HepG2 (cell line): Measurements from ENCODE around the gene CAST. TPM values are rescaled to one million over a fixed set of nuclear protein-coding genes. Genes with fewer than 3 reads are reported as not detected.

Source experiments
- ATAC-seq: fragments of 200-7000 bp; cut with Tn5 transposase; 3 replicates; pipeline ENCODE4 v1.9.1; 2020; ENCODE audit warnings: mild to moderate bottlenecking, moderate library complexity
- BruUV-seq: library from RNA; stranded (reverse); fragments of 400-500 nt; replicated peaks from 2 replicates; lab custom pipeline; 2021; lab: Mats Ljungman, UMichigan
- CTCF ChIA-PET: fragments of 300-600 bp; formaldehyde crosslinking; extraction: SDS; loops from one replicate; lab custom pipeline; 2021; ENCODE audit warnings: low total read pairs, inconsistent platforms, low intra/inter-chr PET ratio; lab: Yijun Ruan, JAX
- POLR2A ChIA-PET: fragments of 350-600 bp; sonication (Branson Sonifier 250); formaldehyde crosslinking; loops from one replicate; lab custom pipeline; 2020; ENCODE audit warnings: antibody characterized with exemption, inconsistent platforms; lab: Yijun Ruan, JAX
- DNase-seq: peaks from one replicate; pipeline ENCODE4 v3.0.0-alpha.2; 2015; ENCODE audit warnings: low spot score
- FAIRE-seq: peaks from 3 replicates; lab custom pipeline; 2011; peaks lifted over from hg19 to GRCh38; lab: Jason Lieb, UNC
- H2AFZ ChIP-seq: one replicate; pipeline ENCODE4 v1.6.1; 2011; ENCODE audit warnings: low read length, inconsistent platforms
- H3K27ac ChIP-seq: fragments of 300-600 bp; 3 replicates; pipeline ENCODE4 v1.8.0; 2011; ENCODE audit warnings: mixed run types, mild to moderate bottlenecking, mixed read lengths, low read length, inconsistent platforms; ENCODE audit not compliant: insufficient read depth; ENCODE audit errors: extremely low read length
- H3K27me3 ChIP-seq, 2 experiments: fragments of 200-600 bp in 1 of 2; 2 replicates in 1 of 2; 3 replicates in 1 of 2; pipeline versions ENCODE4 v1.6.0 to v1.8.0; 2011; ENCODE audit warnings: low read length in 2 of 2, mild to moderate bottlenecking in 2 of 2, moderate library complexity in 2 of 2, inconsistent platforms in 1 of 2; ENCODE audit not compliant: insufficient read depth in 2 of 2, control insufficient read depth in 1 of 2
- H3K36me3 ChIP-seq, 2 experiments: fragments of 200-600 bp in 1 of 2; replicated peaks in 1 of 2; 2 replicates in 1 of 2; 3 replicates in 1 of 2; pipeline versions ENCODE4 v1.5.1 to v1.8.0; 2011; ENCODE audit warnings: low read length in 2 of 2, inconsistent platforms in 1 of 2; ENCODE audit not compliant: insufficient read depth in 2 of 2, control insufficient read depth in 1 of 2
- H3K4me1 ChIP-seq: 2 replicates; pipeline ENCODE4 v1.5.1; 2012; ENCODE audit warnings: low read length, inconsistent platforms; ENCODE audit not compliant: insufficient read depth
- H3K4me2 ChIP-seq: 2 replicates; pipeline ENCODE4 v1.6.0; 2011; ENCODE audit warnings: low read depth, low read length, inconsistent platforms
- H3K4me3 ChIP-seq, 3 experiments: fragments of 200-600 bp in 1 of 3; sonication (generic), shearing (Covaris generic) in 1 of 3; replicated peaks in 1 of 3; 2 replicates each; pipeline ENCODE4 v1.5.1; 2011 to 2016; ENCODE audit warnings: low read length in 3 of 3, inconsistent platforms in 2 of 3, low read depth in 2 of 3, mild to moderate bottlenecking in 2 of 3, control low read depth in 1 of 3, mixed read lengths in 1 of 3; ENCODE audit not compliant: insufficient read depth in 1 of 3
- H3K79me2 ChIP-seq: one replicate; pipeline ENCODE4 v1.6.1; 2011; ENCODE audit warnings: low read length, inconsistent platforms; ENCODE audit not compliant: insufficient read depth
- H3K9ac ChIP-seq: 2 replicates; pipeline ENCODE4 v1.6.0; 2011; ENCODE audit warnings: mild to moderate bottlenecking, low read depth, low read length, inconsistent platforms; ENCODE audit not compliant: insufficient read depth
- H3K9me3 ChIP-seq: 2 replicates; pipeline ENCODE4 v1.5.1; 2012; ENCODE audit warnings: mild to moderate bottlenecking, low read length
- H4K20me1 ChIP-seq: 2 replicates; pipeline ENCODE4 v1.6.0; 2011; ENCODE audit warnings: inconsistent platforms, mild to moderate bottlenecking, low read length, moderate library complexity; ENCODE audit not compliant: insufficient read depth
- BRD4 ChIP-seq: sonication (generic); formaldehyde crosslinking; IDR thresholded peaks from 2 replicates; pipeline ENCODE4 v1.4.0; 2020; ENCODE audit warnings: missing genetic modification reagents
- NR2C2 ChIP-seq: sonication (generic); formaldehyde crosslinking; IDR thresholded peaks from 2 replicates; pipeline ENCODE4 v1.4.0; 2020; ENCODE audit warnings: missing genetic modification reagents, mild to moderate bottlenecking, moderate library complexity, borderline replicate concordance
- SMC3 ChIP-seq: IDR thresholded peaks from 2 replicates; pipeline ENCODE4 v1.6.1; 2011; ENCODE audit warnings: low read length, improper control_type of control experiment
- TAF15 ChIP-seq: fragments of 200-400 bp; formaldehyde crosslinking; IDR thresholded peaks from one replicate; pipeline ENCODE4 v1.6.1; 2018; ENCODE audit warnings: mild to moderate bottlenecking, low read depth, low read length; ENCODE audit not compliant: poor library complexity, severe bottlenecking
- TRIM24 ChIP-seq: sonication (generic); formaldehyde crosslinking; IDR thresholded peaks from 2 replicates; pipeline ENCODE4 v1.8.0; 2022; ENCODE audit warnings: mild to moderate bottlenecking, missing genetic modification reagents
- ZBTB42 ChIP-seq: sonication (generic); formaldehyde crosslinking; IDR thresholded peaks from 2 replicates; pipeline ENCODE4 v1.5.0; 2020; ENCODE audit warnings: mild to moderate bottlenecking, missing genetic modification reagents
- ZFP41 ChIP-seq: sonication (generic); formaldehyde crosslinking; IDR thresholded peaks from 2 replicates; pipeline ENCODE4 v1.4.0; 2020; ENCODE audit warnings: mild to moderate bottlenecking, missing genetic modification reagents, borderline replicate concordance
- ZNF121 ChIP-seq: sonication (generic); formaldehyde crosslinking; IDR thresholded peaks from 2 replicates; pipeline ENCODE4 v1.5.0; 2020; ENCODE audit warnings: mild to moderate bottlenecking, missing genetic modification reagents
- ZNF253 ChIP-seq: sonication (generic); formaldehyde crosslinking; IDR thresholded peaks from 2 replicates; pipeline ENCODE4 v1.8.0; 2022; ENCODE audit warnings: mild to moderate bottlenecking, missing genetic modification reagents, borderline replicate concordance
- WGBS: methylation state at CpG from one replicate; pipeline ENCODE4 v1.1.6; 2017; ENCODE audit warnings: low lambda C conversion rate; 5-methylcytosine and 5-hydroxymethylcytosine counted together
- in situ Hi-C: cut with HindIII; loops from 2 replicates; pipeline ENCODE4 v1.10.0; 2017; ENCODE audit warnings: low pct_unique_long_range_greater_than_20kb; ENCODE audit not compliant: extremely low pct_ligation_motif_present
- intact Hi-C: fragments of 100-400 bp; cut with micrococcal nuclease; formaldehyde crosslinking; loops from one replicate; pipeline ENCODE4 v1.10.0; 2022; ENCODE audit not compliant: unreplicated experiment
- polyA plus RNA-seq, 8 experiments: library from polyadenylated mRNA; depleted of rRNA in 3 of 8; stranded (reverse) in 7 of 8; unstranded in 1 of 8; fragments of >200 nt; fragmentation: Illumina TruSeq in 4 of 8; extraction: Trizol in 4 of 8; gene quantifications; 2 replicates each; pipeline versions ENCODE4 v1.2.1 to v1.2.3, GENCODE V29; 2011 to 2016; ENCODE audit warnings: low read depth in 4 of 8, missing spikeins in 1 of 8, mixed read lengths in 1 of 8; ENCODE audit not compliant: insufficient read depth in 1 of 8
- total RNA-seq, 5 experiments: library from RNA; depleted of rRNA; stranded (reverse); fragments of >200 nt; fragmentation: Illumina TruSeq; extraction: Trizol; gene quantifications; 2 replicates each; pipeline ENCODE4 v1.2.3, GENCODE V29; 2016; ENCODE audit warnings: low read depth in 1 of 5
- TF ChIP-seq, protein P1 (sequence below): sonication (generic); formaldehyde crosslinking; IDR thresholded peaks from 2 replicates; pipeline ENCODE4 v1.5.0; 2020; ENCODE audit warnings: mild to moderate bottlenecking, missing genetic modification reagents, moderate library complexity

The CAST gene
- total and polyA plus RNA-seq, 2 of the 13 experiments (the other 11 are each of a cell fraction or from before 2014, with no cell fraction given): 42.1 to 67.6 TPM

DNA sequence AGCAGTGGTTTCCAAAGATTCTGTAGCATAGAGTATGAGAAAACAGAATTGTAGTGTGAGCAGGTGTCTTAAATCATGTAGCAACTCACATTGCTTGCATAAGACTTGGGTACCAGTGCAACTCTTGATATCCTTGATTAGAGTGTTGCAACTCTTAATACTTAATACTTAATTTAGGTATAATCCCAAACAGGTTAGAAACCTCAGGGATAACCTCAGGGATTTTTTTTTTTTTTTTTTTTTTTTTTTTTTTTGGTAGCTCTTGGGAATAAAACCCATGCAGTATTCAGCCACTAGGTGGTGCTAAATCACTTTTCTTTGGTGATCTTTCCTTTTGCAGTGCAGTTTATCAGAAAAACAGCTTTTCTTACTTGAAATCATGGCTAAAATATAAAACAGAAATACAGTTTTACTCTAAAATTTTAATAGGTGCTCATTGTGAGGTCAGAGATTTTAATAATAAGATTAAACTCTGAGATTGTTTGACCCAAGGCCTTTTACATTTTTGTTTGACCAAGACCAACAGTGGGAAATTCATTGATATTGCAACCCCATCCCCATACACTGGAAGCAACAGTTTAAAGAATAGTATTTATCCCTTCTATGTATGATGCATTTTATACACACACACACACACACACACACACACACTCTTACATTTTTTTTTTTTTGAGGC is 90.3 kb downstream of the CAST start (continued):
- TF ChIP-seq ZBTB42 (CRISPR knock-in tag): no peak
- no peak for TF ChIP-seq ZFP41 (CRISPR knock-in tag)
- TF ChIP-seq NR2C2 (CRISPR knock-in tag): no peak
- TF ChIP-seq SMC3: peak; percentile 50
- TF ChIP-seq, protein P1, sequence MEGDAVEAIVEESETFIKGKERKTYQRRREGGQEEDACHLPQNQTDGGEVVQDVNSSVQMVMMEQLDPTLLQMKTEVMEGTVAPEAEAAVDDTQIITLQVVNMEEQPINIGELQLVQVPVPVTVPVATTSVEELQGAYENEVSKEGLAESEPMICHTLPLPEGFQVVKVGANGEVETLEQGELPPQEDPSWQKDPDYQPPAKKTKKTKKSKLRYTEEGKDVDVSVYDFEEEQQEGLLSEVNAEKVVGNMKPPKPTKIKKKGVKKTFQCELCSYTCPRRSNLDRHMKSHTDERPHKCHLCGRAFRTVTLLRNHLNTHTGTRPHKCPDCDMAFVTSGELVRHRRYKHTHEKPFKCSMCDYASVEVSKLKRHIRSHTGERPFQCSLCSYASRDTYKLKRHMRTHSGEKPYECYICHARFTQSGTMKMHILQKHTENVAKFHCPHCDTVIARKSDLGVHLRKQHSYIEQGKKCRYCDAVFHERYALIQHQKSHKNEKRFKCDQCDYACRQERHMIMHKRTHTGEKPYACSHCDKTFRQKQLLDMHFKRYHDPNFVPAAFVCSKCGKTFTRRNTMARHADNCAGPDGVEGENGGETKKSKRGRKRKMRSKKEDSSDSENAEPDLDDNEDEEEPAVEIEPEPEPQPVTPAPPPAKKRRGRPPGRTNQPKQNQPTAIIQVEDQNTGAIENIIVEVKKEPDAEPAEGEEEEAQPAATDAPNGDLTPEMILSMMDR: peak; percentile 48
- TF ChIP-seq ZNF253 (CRISPR knock-in tag): no peak
- TF ChIP-seq BRD4 (CRISPR knock-in tag): no peak
- no peak for TF ChIP-seq TRIM24 (CRISPR knock-in tag)

DNA sequence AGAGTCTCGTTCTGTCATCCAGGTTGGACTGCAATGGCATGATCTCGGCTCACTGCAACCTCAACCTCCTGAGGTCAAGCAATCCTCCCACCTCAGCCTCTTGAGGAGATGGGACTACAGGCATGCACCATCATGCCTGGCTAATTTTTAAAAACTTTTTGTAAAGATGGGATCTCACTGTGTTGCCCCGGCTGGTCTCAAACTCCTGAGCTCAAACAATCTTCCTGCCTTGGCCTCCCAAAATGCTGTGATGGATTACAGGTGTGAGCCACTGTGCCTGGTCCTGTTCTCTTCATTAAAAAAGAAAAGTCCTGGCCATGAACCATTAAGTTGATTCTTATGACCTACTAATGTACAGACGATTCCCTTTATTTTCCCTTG is 90.8 kb downstream of the CAST start:
- no peak for DNase-seq
- WGBS: 98% methylated on average over 4 of the region's 4 CpGs
- Histone ChIP-seq H3K9me3 (no peaks in the 10 kb centered on the region), H3K27me3 (no peaks in the 10 kb centered on the region), H3K4me2 (no peak overlapping the region), H3K79me2 (no peaks in the 10 kb centered on the region), H3K36me3 (peaks cover 13 to 49% of the 10 kb centered on the region in 2 experiments; a peak in 4 of 5 replicates), H2AFZ (no peak overlapping the region), H3K4me3 (no peak overlapping the region), H4K20me1 (no peaks in the 10 kb centered on the region), H3K27ac (no peak overlapping the region), H3K9ac (no peak overlapping the region), H3K4me1 (no peaks in the 10 kb centered on the region)
- ChIA-PET POLR2A (interaction anchor here (0.7 to 0.9 kb wide), 2 partner anchors 140 to 411 kb away, joined by 3 to 4 read pairs; no protein-coding TSS in a partner anchor), CTCF (interaction anchor here (1.2 to 3.0 kb wide), 2 partner anchors 409 to 781 kb away, joined by 3 to 30 read pairs; no protein-coding TSS in a partner anchor)
- no peak for FAIRE-seq
- no peak for ATAC-seq
- intact Hi-C loops: no loop called here
- no TSS peak for BruUV-seq
- peak; percentile 67; the same call in 1 of the 2 replicates for TF ChIP-seq ZNF121
- no peak for TF ChIP-seq TAF15
- in situ Hi-C loops: loop anchor here (5.0 kb wide), 1 partner anchor 409 kb away; no protein-coding TSS in a partner anchor
